ENCODE results near the gene C1QTNF12.
"Not testable (repeated sequence)": the region's sequence is repeated elsewhere in the genome, so short reads cannot be mapped to it uniquely, and the experiment has no call there.

C1QTNF12 gene

DNA sequence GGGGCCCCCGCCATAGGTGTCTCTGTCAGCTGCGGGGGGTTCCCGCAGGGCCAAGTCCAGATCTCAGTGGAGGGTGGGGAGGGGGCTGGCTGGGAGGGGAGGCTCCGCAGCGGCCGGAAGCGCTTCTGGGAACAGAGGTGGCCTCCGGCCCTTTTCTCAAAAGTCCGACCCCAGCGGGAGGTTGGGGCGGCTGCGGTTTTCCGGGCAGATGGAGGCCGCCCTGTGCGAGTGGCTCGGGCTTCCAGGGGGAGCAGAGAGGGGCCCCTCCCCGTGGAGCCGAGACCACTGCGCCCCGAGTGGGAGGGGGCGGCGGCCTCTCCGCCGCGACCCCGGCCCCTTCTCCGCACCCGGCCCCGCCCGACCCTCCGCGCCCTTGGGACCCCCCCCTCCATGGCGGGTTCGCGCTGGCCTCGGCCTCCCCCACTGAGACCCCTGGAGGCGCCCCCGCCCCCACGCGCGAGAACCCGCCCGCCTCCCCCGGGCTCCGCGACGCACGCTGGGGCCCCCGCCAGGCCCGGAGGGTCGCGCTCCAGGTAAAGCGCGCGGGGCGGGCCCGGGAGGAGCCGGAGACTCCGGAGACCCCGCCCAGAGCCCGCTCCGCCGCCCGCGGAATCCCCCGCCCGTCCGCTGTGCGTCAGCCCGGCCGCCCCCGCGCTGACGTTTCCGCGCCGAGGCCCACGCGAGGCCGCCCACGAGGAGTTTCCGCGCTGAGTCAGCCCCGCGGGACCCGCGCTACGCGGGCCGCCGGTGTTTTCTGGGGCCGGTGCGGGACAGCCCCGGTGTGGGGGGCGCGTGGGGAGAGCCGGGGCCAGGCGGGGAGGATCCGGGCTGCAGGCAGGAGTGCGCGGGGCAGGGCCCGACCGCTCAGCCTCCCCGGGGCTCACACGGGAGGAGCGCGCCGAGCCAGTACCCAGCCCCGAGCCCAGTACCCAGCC, 45.4 kb downstream of the C1QTNF12 start:
- in situ Hi-C loops (cut with HindIII; ENCODE audit: low sequenced_read_pairs), result no loop called here

- in situ Hi-C loops (cut with HindIII; ENCODE audit: low sequenced_read_pairs), result no loop called here
Observed at GRCh38 chr1:1199961-1200875, 46.3 kb downstream of the C1QTNF12 start.

GRCh38 chr1:1199141-1199960, 47.2 kb downstream of the C1QTNF12 start:
- in situ Hi-C loops (cut with HindIII; ENCODE audit: low sequenced_read_pairs), result no loop called here

GRCh38 chr1:1198423-1199140, 47.9 kb downstream of the C1QTNF12 start:
- in situ Hi-C loops (cut with HindIII; ENCODE audit: low sequenced_read_pairs), result no loop called here

DNA sequence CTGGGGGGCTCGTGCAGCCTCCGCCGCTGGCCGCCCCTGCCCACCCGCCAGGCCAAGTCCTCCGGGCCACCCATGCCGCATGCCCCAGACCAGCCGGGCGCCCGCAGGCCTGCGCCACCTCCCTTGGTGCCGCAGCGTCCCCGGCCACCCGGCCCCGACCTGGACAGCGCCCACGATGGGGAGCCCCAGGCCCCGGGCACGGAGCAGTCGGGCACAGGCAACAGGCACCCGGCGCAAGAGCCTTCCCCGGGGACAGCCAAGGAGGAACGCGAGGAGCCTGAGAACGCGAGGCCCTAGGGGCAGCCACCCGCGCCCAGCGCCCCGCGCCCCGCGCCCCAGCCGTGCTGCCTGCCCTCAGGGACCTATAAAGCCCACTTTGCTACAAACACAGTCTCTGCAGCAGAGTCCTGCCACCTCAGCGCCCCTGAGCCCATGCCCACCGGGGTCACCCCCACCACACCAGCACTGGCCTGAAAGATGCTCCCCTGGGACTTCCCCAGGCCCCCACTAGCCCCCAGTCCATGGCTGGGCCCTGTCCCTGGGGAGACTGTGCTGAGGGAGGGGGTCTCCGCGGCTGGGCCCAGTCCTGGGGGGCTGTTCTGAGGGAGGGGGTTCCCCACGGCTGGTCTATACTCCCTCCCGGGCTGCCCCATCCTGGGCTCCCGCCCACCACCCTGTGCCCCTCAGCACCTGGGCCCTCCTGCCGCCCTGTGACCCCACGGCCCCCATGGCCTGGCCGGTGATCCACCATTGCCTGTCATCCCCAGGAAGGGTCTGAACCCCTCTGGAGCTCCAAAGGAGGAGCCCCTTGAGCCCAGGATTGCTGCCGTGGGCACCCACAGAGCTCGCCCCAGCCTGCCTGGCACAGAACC, 48.7 kb downstream of the C1QTNF12 start:
- in situ Hi-C loops (cut with HindIII; ENCODE audit: low sequenced_read_pairs), result no loop called here

- in situ Hi-C loops (cut with HindIII; ENCODE audit: low sequenced_read_pairs), result no loop called here
Observed at GRCh38 chr1:1197188-1197500, 49.4 kb downstream of the C1QTNF12 start.

- in situ Hi-C loops (cut with HindIII; ENCODE audit: low sequenced_read_pairs), result no loop called here
Observed at GRCh38 chr1:1196431-1197187, 49.9 kb downstream of the C1QTNF12 start.

DNA sequence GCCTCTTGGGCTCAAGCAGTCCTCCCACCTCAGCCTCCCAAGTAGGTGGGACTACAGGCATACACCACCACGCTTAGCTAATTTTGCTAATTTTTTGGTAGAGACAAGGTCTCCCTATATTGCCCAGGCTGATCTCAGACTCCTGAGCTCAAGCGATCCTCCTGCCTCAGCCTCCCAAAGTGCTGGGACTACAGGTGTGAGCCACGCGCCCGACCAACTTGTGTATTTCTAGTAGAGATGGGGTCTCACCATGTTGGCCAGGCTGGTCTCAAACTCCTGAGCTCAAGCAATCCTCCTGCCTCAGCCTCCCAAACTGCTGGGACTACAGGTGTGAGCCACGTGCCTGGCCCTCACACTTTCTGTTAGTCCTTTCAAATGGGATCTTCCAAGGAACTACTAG, 50.8 kb downstream of the C1QTNF12 start:
- in situ Hi-C loops (cut with HindIII; ENCODE audit: low sequenced_read_pairs), result not testable (repeated sequence)

DNA sequence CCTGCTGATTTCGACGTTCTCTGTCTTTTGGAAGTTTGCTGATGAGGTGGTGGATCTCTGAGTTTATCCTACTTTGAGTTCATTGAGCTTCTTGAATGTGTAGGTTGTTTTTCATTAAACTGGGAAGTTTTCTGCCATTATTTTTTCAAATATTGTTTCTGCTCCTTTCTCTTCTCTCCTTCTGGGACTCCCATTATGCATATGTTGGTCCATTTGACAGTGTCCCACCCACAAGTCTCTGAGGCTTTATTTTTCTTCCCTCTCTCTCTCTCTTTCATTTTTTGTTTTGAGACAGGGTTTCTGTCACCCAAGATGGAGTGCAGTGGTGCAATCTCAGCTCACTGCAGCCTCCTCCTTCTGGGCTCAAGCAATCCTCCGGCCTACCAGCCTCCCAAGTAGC, 51.8 kb downstream of the C1QTNF12 start:
- in situ Hi-C loops (cut with HindIII; ENCODE audit: low sequenced_read_pairs), result no loop called here

Measured in DLD1 (cell line).